ENCODE data around the gene USP36. TPM values are rescaled to one million over a fixed set of nuclear protein-coding genes. Genes with fewer than 3 reads are reported as not detected.

The USP36 gene
- total and polyA plus RNA-seq, 4 donors, result 8.0 to 20.7 (median 10.5) TPM

DNA sequence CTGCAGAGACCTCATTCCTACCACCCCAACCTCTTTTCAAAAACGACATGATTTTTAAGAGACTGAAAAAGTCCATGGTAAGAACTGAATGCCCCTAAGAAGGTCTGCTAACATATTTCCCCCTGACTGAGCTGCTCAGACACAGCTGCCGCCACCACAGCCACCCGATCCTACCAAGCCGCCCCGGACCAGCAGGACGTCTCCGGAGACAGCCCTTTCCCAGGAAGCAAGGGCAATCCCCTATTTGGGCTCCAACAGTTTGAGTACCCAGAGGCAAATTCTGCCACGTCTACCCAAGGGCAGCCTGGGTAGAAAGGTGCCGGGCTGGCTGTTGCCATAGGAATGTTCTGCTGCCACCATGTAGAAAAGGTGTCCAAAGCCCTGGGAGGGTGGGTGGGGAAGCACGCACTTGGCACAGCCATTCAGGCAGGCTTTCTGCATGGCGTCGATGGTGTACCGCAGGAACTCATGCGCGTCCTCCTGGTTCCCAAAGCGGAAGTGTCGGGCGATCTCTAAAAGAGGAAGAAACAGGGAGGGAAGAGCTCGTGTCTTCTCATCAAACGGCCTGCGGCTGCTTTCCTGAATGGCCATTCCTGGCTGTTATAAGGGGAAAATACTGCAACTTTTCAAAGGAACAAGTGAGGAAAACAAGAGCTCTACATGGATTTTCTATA, 13.6 kb downstream of the USP36 start:
- Histone ChIP-seq H3K4me1 (ENCODE audit: control insufficient read depth in 4 of 4, insufficient read depth in 4 of 4, low read length in 3 of 4) (peaks cover 0 to 1% (median under 1%) of the 10 kb centered on the region in 4 donors), H3K4me3 (ENCODE audit: low read depth in 1 of 3, low read length in 3 of 3) (no peak overlapping the region), H3K36me3 (ENCODE audit: control insufficient read depth in 4 of 4, insufficient read depth in 3 of 4, low read depth in 1 of 4, low read length in 3 of 4) (peaks cover 30 to 80% (median 64%) of the 10 kb centered on the region in 4 donors), H3K27me3 (ENCODE audit: control insufficient read depth in 4 of 4, insufficient read depth in 4 of 4, low read length in 3 of 4) (no peaks in the 10 kb centered on the region), H3K9ac (ENCODE audit: low read depth in 1 of 2, low read length in 2 of 2) (no peak overlapping the region), H3K27ac (ENCODE audit: low read depth in 1 of 2, low read length in 2 of 2) (no peak overlapping the region), H3K9me3 (ENCODE audit: control insufficient read depth in 4 of 4, low read length in 3 of 4) (no peaks in the 10 kb centered on the region)
- 87% methylated on average over 21 of the region's 21 CpGs for WGBS
- no peak for DNase-seq (ENCODE audit: low spot score)
- TF ChIP-seq SP1 (IDR thresholded peaks at IDR 0.05), result no peak
- TF ChIP-seq, protein P1, sequence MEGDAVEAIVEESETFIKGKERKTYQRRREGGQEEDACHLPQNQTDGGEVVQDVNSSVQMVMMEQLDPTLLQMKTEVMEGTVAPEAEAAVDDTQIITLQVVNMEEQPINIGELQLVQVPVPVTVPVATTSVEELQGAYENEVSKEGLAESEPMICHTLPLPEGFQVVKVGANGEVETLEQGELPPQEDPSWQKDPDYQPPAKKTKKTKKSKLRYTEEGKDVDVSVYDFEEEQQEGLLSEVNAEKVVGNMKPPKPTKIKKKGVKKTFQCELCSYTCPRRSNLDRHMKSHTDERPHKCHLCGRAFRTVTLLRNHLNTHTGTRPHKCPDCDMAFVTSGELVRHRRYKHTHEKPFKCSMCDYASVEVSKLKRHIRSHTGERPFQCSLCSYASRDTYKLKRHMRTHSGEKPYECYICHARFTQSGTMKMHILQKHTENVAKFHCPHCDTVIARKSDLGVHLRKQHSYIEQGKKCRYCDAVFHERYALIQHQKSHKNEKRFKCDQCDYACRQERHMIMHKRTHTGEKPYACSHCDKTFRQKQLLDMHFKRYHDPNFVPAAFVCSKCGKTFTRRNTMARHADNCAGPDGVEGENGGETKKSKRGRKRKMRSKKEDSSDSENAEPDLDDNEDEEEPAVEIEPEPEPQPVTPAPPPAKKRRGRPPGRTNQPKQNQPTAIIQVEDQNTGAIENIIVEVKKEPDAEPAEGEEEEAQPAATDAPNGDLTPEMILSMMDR (IDR thresholded peaks at IDR 0.05; ENCODE audit: low read depth, low read length, missing input control), result no peak
- TF ChIP-seq JUND (IDR thresholded peaks at IDR 0.05), result no peak
- TF ChIP-seq RAD21 (IDR thresholded peaks at IDR 0.05), result no peak
- TF ChIP-seq, protein P2, sequence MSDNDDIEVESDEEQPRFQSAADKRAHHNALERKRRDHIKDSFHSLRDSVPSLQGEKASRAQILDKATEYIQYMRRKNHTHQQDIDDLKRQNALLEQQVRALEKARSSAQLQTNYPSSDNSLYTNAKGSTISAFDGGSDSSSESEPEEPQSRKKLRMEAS (IDR thresholded peaks at IDR 0.05), result no peak
- TF ChIP-seq RXRA (IDR thresholded peaks at IDR 0.05), result no peak
- TF ChIP-seq TAF1 (conservative IDR thresholded peaks at IDR 0.05), result no peak
- no peak for TF ChIP-seq EGR1 (IDR thresholded peaks at IDR 0.05; ENCODE audit: low read depth in 2 of 2)
- TF ChIP-seq HNF4G (IDR thresholded peaks at IDR 0.05), result no peak

DNA sequence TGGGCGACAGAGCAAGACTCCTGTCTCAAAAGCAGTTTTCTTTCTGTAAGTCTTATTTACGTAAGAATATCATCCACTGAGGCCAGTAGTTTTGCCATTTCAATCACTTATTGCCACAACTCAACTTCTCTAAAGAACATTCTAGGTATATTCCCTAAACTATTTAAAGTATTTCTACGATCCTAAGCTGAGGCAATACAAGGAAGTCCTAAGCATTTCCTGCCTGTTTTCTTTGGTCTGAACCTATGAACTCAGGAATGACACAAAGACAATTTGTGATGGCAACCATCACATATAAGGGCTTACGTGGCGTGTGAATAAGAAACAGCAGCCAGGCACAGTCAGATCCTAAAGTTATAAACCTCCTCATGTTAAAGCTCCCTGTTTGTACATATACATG, 14.2 kb downstream of the USP36 start:
- TF ChIP-seq GABPA (IDR thresholded peaks at IDR 0.05 in 1 of 2, conservative IDR thresholded peaks at IDR 0.05 in 1 of 2) (no peak), FOXA2 (IDR thresholded peaks at IDR 0.05) (no peak), HNF4G (IDR thresholded peaks at IDR 0.05) (no peak), RAD21 (IDR thresholded peaks at IDR 0.05) (no peak), FOXA1 (IDR thresholded peaks at IDR 0.05) (no peak), NR2F2 (IDR thresholded peaks at IDR 0.05) (no peak), TAF1 (conservative IDR thresholded peaks at IDR 0.05) (no peak), SP1 (IDR thresholded peaks at IDR 0.05) (no peak)
- TF ChIP-seq, protein P1 (IDR thresholded peaks at IDR 0.05; ENCODE audit: low read depth, low read length, missing input control), result no peak
- TF ChIP-seq, protein P3, sequence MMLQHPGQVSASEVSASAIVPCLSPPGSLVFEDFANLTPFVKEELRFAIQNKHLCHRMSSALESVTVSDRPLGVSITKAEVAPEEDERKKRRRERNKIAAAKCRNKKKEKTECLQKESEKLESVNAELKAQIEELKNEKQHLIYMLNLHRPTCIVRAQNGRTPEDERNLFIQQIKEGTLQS (IDR thresholded peaks at IDR 0.05), result no peak
- TF ChIP-seq, protein P4, sequence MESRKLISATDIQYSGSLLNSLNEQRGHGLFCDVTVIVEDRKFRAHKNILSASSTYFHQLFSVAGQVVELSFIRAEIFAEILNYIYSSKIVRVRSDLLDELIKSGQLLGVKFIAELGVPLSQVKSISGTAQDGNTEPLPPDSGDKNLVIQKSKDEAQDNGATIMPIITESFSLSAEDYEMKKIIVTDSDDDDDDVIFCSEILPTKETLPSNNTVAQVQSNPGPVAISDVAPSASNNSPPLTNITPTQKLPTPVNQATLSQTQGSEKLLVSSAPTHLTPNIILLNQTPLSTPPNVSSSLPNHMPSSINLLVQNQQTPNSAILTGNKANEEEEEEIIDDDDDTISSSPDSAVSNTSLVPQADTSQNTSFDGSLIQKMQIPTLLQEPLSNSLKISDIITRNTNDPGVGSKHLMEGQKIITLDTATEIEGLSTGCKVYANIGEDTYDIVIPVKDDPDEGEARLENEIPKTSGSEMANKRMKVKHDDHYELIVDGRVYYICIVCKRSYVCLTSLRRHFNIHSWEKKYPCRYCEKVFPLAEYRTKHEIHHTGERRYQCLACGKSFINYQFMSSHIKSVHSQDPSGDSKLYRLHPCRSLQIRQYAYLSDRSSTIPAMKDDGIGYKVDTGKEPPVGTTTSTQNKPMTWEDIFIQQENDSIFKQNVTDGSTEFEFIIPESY (IDR thresholded peaks at IDR 0.05), result no peak
- TF ChIP-seq, protein P5, sequence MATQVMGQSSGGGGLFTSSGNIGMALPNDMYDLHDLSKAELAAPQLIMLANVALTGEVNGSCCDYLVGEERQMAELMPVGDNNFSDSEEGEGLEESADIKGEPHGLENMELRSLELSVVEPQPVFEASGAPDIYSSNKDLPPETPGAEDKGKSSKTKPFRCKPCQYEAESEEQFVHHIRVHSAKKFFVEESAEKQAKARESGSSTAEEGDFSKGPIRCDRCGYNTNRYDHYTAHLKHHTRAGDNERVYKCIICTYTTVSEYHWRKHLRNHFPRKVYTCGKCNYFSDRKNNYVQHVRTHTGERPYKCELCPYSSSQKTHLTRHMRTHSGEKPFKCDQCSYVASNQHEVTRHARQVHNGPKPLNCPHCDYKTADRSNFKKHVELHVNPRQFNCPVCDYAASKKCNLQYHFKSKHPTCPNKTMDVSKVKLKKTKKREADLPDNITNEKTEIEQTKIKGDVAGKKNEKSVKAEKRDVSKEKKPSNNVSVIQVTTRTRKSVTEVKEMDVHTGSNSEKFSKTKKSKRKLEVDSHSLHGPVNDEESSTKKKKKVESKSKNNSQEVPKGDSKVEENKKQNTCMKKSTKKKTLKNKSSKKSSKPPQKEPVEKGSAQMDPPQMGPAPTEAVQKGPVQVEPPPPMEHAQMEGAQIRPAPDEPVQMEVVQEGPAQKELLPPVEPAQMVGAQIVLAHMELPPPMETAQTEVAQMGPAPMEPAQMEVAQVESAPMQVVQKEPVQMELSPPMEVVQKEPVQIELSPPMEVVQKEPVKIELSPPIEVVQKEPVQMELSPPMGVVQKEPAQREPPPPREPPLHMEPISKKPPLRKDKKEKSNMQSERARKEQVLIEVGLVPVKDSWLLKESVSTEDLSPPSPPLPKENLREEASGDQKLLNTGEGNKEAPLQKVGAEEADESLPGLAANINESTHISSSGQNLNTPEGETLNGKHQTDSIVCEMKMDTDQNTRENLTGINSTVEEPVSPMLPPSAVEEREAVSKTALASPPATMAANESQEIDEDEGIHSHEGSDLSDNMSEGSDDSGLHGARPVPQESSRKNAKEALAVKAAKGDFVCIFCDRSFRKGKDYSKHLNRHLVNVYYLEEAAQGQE (IDR thresholded peaks at IDR 0.05), result no peak
- TF ChIP-seq, protein P2 (IDR thresholded peaks at IDR 0.05), result no peak
- Histone ChIP-seq H3K4me3 (ENCODE audit: low read depth in 1 of 3, low read length in 3 of 3) (no peak overlapping the region), H3K9me3 (ENCODE audit: control insufficient read depth in 4 of 4, low read length in 3 of 4) (no peaks in the 10 kb centered on the region), H3K27ac (ENCODE audit: low read depth in 1 of 2, low read length in 2 of 2) (no peak overlapping the region), H3K36me3 (ENCODE audit: control insufficient read depth in 4 of 4, insufficient read depth in 3 of 4, low read depth in 1 of 4, low read length in 3 of 4) (peaks cover 29 to 86% (median 63%) of the 10 kb centered on the region in 4 donors), H3K9ac (ENCODE audit: low read depth in 1 of 2, low read length in 2 of 2) (no peak overlapping the region), H3K27me3 (ENCODE audit: control insufficient read depth in 4 of 4, insufficient read depth in 4 of 4, low read length in 3 of 4) (no peaks in the 10 kb centered on the region), H3K4me1 (ENCODE audit: control insufficient read depth in 4 of 4, insufficient read depth in 4 of 4, low read length in 3 of 4) (no peaks in the 10 kb centered on the region)
- WGBS, result 88% methylated on average over 5 of the region's 5 CpGs
- no peak for DNase-seq (ENCODE audit: low spot score)
